Stomach (tissue), 9 donors: ENCODE data around the gene MGME1. TPM values are rescaled to one million over a fixed set of nuclear protein-coding genes. Genes with fewer than 3 reads are reported as not detected.
A peak's percentile ranks its signal among the peaks of the same experiment; 100 is the strongest.

Experiments used
- DNase-seq, 2 donors: peaks; one replicate each; pipeline versions ENCODE4 v3.0.0 to v3.0.0-alpha.2; 2013 to 2019
- H3K27ac ChIP-seq, 5 donors: fragments of 200-600 bp in 4 of 5; sonication (generic) in 4 of 5; one replicate each; pipeline ENCODE4 v1.5.1; 2013 to 2019; ENCODE audit warnings: mild to moderate bottlenecking in 1 of 5, moderate library complexity in 1 of 5
- H3K27me3 ChIP-seq, 3 donors: fragments of 200-600 bp; sonication (generic); one replicate each; pipeline ENCODE4 v1.5.1; 2017 to 2019; ENCODE audit warnings: mixed run types in 1 of 3
- H3K36me3 ChIP-seq, 4 donors: fragments of 200-600 bp; sonication (generic); 1 replicate in 3 of 4; 2 replicates in 1 of 4; pipeline ENCODE4 v1.5.1; 2016 to 2019
- H3K4me1 ChIP-seq, 4 donors: fragments of 200-600 bp; sonication (generic); one replicate each; pipeline ENCODE4 v1.5.1; 2016 to 2019
- H3K4me3 ChIP-seq, 4 donors: fragments of 200-600 bp; sonication (generic) in 3 of 4; one replicate each; pipeline ENCODE4 v1.5.1; 2016 to 2019; ENCODE audit warnings: mild to moderate bottlenecking in 1 of 4
- H3K9me3 ChIP-seq, 4 donors: fragments of 200-600 bp; sonication (generic); one replicate each; pipeline ENCODE4 v1.5.1; 2016 to 2019
- EP300 ChIP-seq: sonication (generic); formaldehyde crosslinking; IDR thresholded peaks from one replicate; pipeline ENCODE4 v1.6.1; 2017; ENCODE audit warnings: antibody characterized with exemption
- POLR2A ChIP-seq, 4 donors: fragments of 450-650 bp; IDR thresholded peaks; one replicate each; pipeline ENCODE4 v1.6.1; 2016; ENCODE audit warnings: antibody characterized with exemption in 4 of 4, control low read depth in 2 of 4, mild to moderate bottlenecking in 1 of 4, moderate library complexity in 1 of 4
- POLR2AphosphoS5 ChIP-seq, 3 donors: sonication (generic); formaldehyde crosslinking; IDR thresholded peaks; one replicate each; pipeline ENCODE4 v1.6.1; 2016; ENCODE audit warnings: antibody characterized with exemption in 3 of 3
- WGBS, 5 donors: extraction: QIAGEN DNeasy Blood & Tissue Kit in 3 of 5; methylation state at CpG; one replicate each; pipeline versions ENCODE4 v1.1.5 to v1.1.7; 2013 to 2018; 5-methylcytosine and 5-hydroxymethylcytosine counted together
- intact Hi-C: fragments of 100-400 bp; cut with DNase I; formaldehyde crosslinking; loops from one replicate; pipeline ENCODE4 v1.15.1; 2023; ENCODE audit warnings: low total_unique reads
- polyA plus RNA-seq, 3 donors: library from polyadenylated mRNA; stranded (reverse); fragments of 200-250 nt; gene quantifications; one replicate each; pipeline ENCODE4 v1.2.3, GENCODE V29; 2013
- total RNA-seq, 5 donors: library from RNA; depleted of rRNA; stranded (reverse); fragments of >200 nt; gene quantifications; one replicate each; pipeline versions ENCODE4 v1.1.0 to v1.2.3, GENCODE V29; 2014 to 2016
- TF ChIP-seq, protein P1 (sequence below), 7 experiments: fragments of 450-650 bp in 4 of 7; fragments of 200-600 bp in 3 of 7; sonication (generic) in 3 of 7; IDR thresholded peaks; one replicate each; pipeline ENCODE4 v1.5.1; 2016 to 2019; ENCODE audit warnings: antibody characterized with exemption in 7 of 7, control low read depth in 2 of 7, mild to moderate bottlenecking in 1 of 7
- donor health status: healthy with polysubstance abuse.
- donor health status: Bipolar disorder and iron deficiency.
- donor health status: healthy.

Gene MGME1
- total and polyA plus RNA-seq, 8 donors = 2.3 to 19.1 (median 8.3) TPM

DNA sequence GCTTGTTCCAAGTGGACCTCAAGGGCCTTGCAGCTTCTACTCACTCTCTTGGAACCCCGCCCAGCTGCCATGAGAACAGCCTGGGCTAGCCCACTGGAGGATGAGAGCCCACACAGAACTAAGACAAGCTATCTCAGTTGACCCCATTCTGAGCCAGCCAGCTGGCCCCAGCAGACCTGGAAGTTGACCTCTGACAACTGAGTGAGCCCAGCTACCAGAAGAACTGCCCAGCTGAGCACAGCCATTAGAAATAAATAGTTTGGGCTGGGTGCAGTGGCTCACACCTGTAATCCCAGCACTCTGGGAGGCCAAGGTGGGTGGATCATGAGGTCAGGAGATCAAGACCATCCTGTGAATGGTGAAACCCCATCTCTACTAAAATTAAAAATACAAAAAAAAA is 37.3 kb upstream of the MGME1 start:
- no peak overlapping the region for H3K27ac ChIP-seq
- DNase-seq = no peak
- H3K9me3 ChIP-seq = peaks cover 0 to 5% (median 0%) of the 10 kb centered on the region in 4 donors
- peaks cover 31 to 39% (median 36%) of the 10 kb centered on the region in 4 donors for H3K4me1 ChIP-seq
- TF ChIP-seq POLR2A (IDR thresholded peaks at IDR 0.05) (no peak), EP300 (no peak), POLR2AphosphoS5 (IDR thresholded peaks at IDR 0.05) (no peak)
- TF ChIP-seq, protein P1, sequence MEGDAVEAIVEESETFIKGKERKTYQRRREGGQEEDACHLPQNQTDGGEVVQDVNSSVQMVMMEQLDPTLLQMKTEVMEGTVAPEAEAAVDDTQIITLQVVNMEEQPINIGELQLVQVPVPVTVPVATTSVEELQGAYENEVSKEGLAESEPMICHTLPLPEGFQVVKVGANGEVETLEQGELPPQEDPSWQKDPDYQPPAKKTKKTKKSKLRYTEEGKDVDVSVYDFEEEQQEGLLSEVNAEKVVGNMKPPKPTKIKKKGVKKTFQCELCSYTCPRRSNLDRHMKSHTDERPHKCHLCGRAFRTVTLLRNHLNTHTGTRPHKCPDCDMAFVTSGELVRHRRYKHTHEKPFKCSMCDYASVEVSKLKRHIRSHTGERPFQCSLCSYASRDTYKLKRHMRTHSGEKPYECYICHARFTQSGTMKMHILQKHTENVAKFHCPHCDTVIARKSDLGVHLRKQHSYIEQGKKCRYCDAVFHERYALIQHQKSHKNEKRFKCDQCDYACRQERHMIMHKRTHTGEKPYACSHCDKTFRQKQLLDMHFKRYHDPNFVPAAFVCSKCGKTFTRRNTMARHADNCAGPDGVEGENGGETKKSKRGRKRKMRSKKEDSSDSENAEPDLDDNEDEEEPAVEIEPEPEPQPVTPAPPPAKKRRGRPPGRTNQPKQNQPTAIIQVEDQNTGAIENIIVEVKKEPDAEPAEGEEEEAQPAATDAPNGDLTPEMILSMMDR (IDR thresholded peaks at IDR 0.05) = no peak
- no peak overlapping the region for H3K4me3 ChIP-seq
- 91 to 100% (median 95%) methylated on average over 1 of the region's 1 CpG for WGBS, 5 donors
- no peaks in the 10 kb centered on the region for H3K36me3 ChIP-seq
- intact Hi-C loops = no loop called here
- H3K27me3 ChIP-seq = no peaks in the 10 kb centered on the region

DNA sequence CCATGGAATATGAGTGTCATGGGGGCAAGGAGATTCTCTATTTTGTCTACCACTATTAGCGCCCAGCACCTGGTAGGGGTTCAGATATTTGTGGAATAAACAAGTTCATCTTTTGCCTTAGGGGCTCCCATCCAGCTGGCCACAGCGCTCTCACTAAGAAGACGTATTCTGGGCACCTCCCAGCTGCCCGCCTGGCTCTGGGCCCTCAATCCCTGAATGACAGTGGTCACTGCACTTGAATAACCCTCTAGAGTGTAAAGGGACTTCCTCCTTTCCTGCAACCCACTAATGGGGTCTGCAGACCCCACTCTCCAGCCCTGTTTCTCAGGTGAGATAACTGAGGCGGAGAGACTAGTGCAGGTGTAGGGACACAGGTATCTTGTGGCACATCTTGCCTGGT is 36.4 kb upstream of the MGME1 start:
- no peaks in the 10 kb centered on the region for H3K36me3 ChIP-seq
- 82 to 93% (median 90%) methylated on average over 4 to 5 of the region's 5 CpGs for WGBS, 5 donors
- intact Hi-C loops = no loop called here

DNA sequence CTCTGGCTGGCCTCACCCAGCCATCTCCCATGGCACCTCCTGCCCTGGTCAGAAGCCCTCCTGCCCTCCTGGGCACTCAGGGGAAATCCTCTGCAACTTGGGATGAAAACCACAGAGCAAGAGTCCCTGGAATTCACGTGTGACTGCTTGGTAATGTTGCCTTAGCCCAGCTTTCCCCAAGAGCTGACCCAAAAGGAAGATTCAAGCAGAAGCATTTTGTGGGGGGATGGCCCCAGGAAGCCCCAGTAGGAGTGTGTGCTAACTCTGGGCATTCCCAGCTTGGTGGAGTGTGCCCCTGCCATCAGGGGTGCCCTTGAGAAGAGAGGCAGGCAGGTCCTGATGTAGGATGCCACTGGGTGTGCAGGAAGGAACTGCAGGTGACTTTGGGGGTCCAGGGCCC is 35.7 kb upstream of the MGME1 start:
- H3K9me3 ChIP-seq = peaks cover 0 to 5% (median 0%) of the 10 kb centered on the region in 4 donors
- intact Hi-C loops = no loop called here

More for the DNA sequence above, 36.4 kb upstream of the MGME1 start:
- no peak for DNase-seq
- no peak overlapping the region for H3K27ac ChIP-seq
- TF ChIP-seq, protein P1 (IDR thresholded peaks at IDR 0.05) = no peak
- TF ChIP-seq POLR2AphosphoS5 (IDR thresholded peaks at IDR 0.05) = no peak
- no peaks in the 10 kb centered on the region for H3K27me3 ChIP-seq
- peaks cover 34 to 41% (median 39%) of the 10 kb centered on the region in 4 donors for H3K4me1 ChIP-seq
- peaks cover 0 to 5% (median 0%) of the 10 kb centered on the region in 4 donors for H3K9me3 ChIP-seq
- H3K4me3 ChIP-seq = no peak overlapping the region

DNA sequence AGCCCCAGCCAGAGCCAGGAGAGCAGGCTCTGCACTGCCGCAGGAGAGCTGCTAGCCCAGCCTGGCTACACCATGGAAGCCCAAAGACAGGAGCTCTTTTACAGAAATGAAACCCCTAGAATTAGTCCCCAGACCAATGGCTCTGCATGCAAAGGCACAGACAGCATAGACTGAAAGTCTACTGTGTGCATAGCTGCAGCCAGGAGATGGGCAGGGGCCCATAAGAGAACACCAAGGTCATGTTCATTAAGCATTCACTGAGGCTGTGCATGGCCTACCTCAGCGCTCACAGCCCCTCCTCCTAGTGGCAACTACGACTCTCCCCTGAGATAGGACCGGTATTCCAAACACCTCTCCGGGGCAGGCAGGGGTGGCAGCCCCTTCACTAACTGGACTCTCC is 35.1 kb upstream of the MGME1 start:
- peaks cover 0 to 5% (median 0%) of the 10 kb centered on the region in 4 donors for H3K9me3 ChIP-seq
- TF ChIP-seq EP300 (no peak), POLR2AphosphoS5 (IDR thresholded peaks at IDR 0.05) (no peak)
- no peaks in the 10 kb centered on the region for H3K36me3 ChIP-seq
- H3K27me3 ChIP-seq = no peaks in the 10 kb centered on the region
- 76 to 92% (median 81%) methylated on average over 5 of the region's 5 CpGs for WGBS, 5 donors
- H3K4me1 ChIP-seq = peaks cover 32 to 41% (median 40%) of the 10 kb centered on the region in 4 donors
- no peak overlapping the region for H3K4me3 ChIP-seq
- intact Hi-C loops = no loop called here
- no peak overlapping the region for H3K27ac ChIP-seq
- no peak for DNase-seq

More for the DNA sequence above, 35.7 kb upstream of the MGME1 start:
- no peak for TF ChIP-seq POLR2AphosphoS5 (IDR thresholded peaks at IDR 0.05)
- TF ChIP-seq EP300 = no peak
- TF ChIP-seq POLR2A (IDR thresholded peaks at IDR 0.05) = no peak
- TF ChIP-seq, protein P1 (IDR thresholded peaks at IDR 0.05) = no peak
- no peaks in the 10 kb centered on the region for H3K36me3 ChIP-seq
- peaks cover 33 to 41% (median 40%) of the 10 kb centered on the region in 4 donors for H3K4me1 ChIP-seq
- no peaks in the 10 kb centered on the region for H3K27me3 ChIP-seq
- H3K27ac ChIP-seq = no peak overlapping the region
- H3K4me3 ChIP-seq = no peak overlapping the region
- WGBS, 5 donors = 70 to 100% (median 88%) methylated on average over 1 of the region's 1 CpG
- no peak for DNase-seq

DNA sequence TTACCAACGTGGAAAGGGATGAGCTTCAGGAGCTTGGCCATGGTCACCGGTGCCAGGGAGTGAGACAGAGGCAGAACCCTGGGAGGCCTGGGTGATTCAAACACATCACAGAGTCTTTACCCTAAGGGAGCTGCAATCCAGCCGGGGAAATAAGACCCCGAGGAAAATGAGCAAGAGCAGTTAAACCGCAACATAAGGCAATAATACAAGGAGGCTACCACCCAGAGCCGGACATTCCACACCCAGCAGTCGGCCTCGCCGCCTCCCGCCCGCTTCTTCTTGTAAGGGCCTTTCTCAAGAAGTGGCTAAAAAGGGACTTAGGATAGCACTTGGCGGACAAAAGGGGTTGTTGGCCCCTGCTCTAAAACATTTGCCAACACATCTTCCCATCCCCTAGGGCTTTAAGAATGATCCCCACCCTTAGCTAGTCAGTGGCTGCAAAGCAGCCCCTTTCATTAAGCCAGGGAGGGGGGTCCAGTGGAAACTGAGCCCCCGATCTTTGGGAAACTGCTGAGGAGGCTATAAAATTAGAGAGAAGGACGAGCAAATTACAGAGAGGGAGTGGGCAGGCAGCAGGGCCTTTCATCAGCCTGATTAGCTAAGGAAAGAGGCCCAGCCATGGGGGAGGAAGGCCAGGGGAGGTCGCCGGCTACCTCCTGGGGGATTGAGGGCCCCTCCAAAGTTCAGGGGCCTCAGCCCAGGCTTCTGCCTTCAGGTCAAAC is 34.5 kb upstream of the MGME1 start:
- DNase-seq = no peak
- peaks cover 33 to 44% (median 41%) of the 10 kb centered on the region in 4 donors for H3K4me1 ChIP-seq
- intact Hi-C loops = no loop called here
- H3K36me3 ChIP-seq = no peaks in the 10 kb centered on the region
- H3K4me3 ChIP-seq = no peak overlapping the region
- TF ChIP-seq, protein P1 (IDR thresholded peaks at IDR 0.05) = no peak
- no peak for TF ChIP-seq POLR2AphosphoS5 (IDR thresholded peaks at IDR 0.05)
- TF ChIP-seq POLR2A (IDR thresholded peaks at IDR 0.05) = no peak
- no peak for TF ChIP-seq EP300
- peak overlapping the region in 1 of 5 donors; percentile 5 for H3K27ac ChIP-seq
- H3K9me3 ChIP-seq = peaks cover 0 to 5% (median 0%) of the 10 kb centered on the region in 4 donors
- H3K27me3 ChIP-seq = no peaks in the 10 kb centered on the region
- 72 to 85% (median 83%) methylated on average over 16 of the region's 16 CpGs for WGBS, 5 donors
